Hepatocyte (in vitro differentiated cells): ENCODE data around the gene NHS. TPM values are rescaled to one million over a fixed set of nuclear protein-coding genes. Genes with fewer than 3 reads are reported as not detected.

ENCODE experiments used
- DNase-seq: peaks from one replicate; pipeline ENCODE4 v3.0.0-alpha.2; 2016; ENCODE audit warnings: low spot score
- H2AFZ ChIP-seq: fragments of 200-600 bp; sonication (generic); 2 replicates; pipeline ENCODE4 v1.6.0; 2016; ENCODE audit warnings: antibody characterized with exemption, mild to moderate bottlenecking
- H3K27ac ChIP-seq: fragments of 200-600 bp; sonication (generic); 2 replicates; pipeline ENCODE4 v1.5.1; 2016; ENCODE audit warnings: mild to moderate bottlenecking
- H3K27me3 ChIP-seq: fragments of 200-600 bp; sonication (generic); 2 replicates; pipeline ENCODE4 v1.6.1; 2016
- H3K36me3 ChIP-seq: fragments of 200-600 bp; sonication (generic); replicated peaks from 2 replicates; pipeline ENCODE4 v1.5.1; 2016; ENCODE audit warnings: low read depth; ENCODE audit not compliant: insufficient read depth
- H3K4me1 ChIP-seq: fragments of 200-600 bp; sonication (generic); 2 replicates; pipeline ENCODE4 v1.5.1; 2016; ENCODE audit warnings: mild to moderate bottlenecking, moderate library complexity; ENCODE audit not compliant: insufficient read depth
- H3K4me2 ChIP-seq: fragments of 200-600 bp; sonication (generic); 2 replicates; pipeline ENCODE4 v1.6.0; 2016
- H3K4me3 ChIP-seq: fragments of 200-600 bp; sonication (generic); 2 replicates; pipeline ENCODE4 v1.5.1; 2016; ENCODE audit warnings: mild to moderate bottlenecking
- H3K79me2 ChIP-seq: fragments of 200-600 bp; sonication (generic); 2 replicates; pipeline ENCODE4 v1.6.0; 2017; ENCODE audit warnings: mild to moderate bottlenecking
- H3K9me2 ChIP-seq: fragments of 200-600 bp; sonication (generic); replicated peaks from 2 replicates; pipeline ENCODE4 v1.6.0; 2017; ENCODE audit warnings: mild to moderate bottlenecking; ENCODE audit not compliant: insufficient read depth
- H3K9me3 ChIP-seq: fragments of 200-600 bp; sonication (generic); 2 replicates; pipeline ENCODE4 v1.5.1; 2016; ENCODE audit warnings: low read depth, mild to moderate bottlenecking
- H4K20me1 ChIP-seq: fragments of 200-600 bp; sonication (generic); 2 replicates; pipeline ENCODE4 v1.6.0; 2016; ENCODE audit warnings: mild to moderate bottlenecking; ENCODE audit not compliant: insufficient read depth, poor library complexity, severe bottlenecking
- CTCF ChIP-seq: fragments of 200-600 bp; sonication (generic); IDR thresholded peaks from 2 replicates; pipeline ENCODE4 v1.5.1; 2016; ENCODE audit warnings: antibody characterized with exemption, mild to moderate bottlenecking; ENCODE audit not compliant: poor library complexity
- EZH2 ChIP-seq: fragments of 200-600 bp; sonication (generic); IDR thresholded peaks from 2 replicates; pipeline ENCODE4 v1.6.1; 2016; ENCODE audit warnings: antibody characterized with exemption, mild to moderate bottlenecking, borderline replicate concordance
- EZH2phosphoT487 ChIP-seq: fragments of 200-600 bp; sonication (generic); IDR thresholded peaks from one replicate; pipeline ENCODE4 v1.6.1; 2018; ENCODE audit warnings: antibody characterized with exemption, mild to moderate bottlenecking, low read depth, moderate library complexity; ENCODE audit not compliant: unreplicated experiment, severe bottlenecking
- WGBS: methylation state at CpG from one replicate; pipeline ENCODE4 v1.1.6; 2016; ENCODE audit warnings: low lambda C conversion rate; ENCODE audit errors: missing lambda C conversion rate; 5-methylcytosine and 5-hydroxymethylcytosine counted together
- polyA plus RNA-seq: library from polyadenylated mRNA; unstranded; fragments of >200 nt; fragmentation: Nextera tagmentation; extraction: Ambion mirVana; gene quantifications from 2 replicates; pipeline ENCODE4 v1.2.1, GENCODE V29; 2016
- total RNA-seq: library from RNA; depleted of rRNA; stranded (reverse); fragments of >200 nt; gene quantifications from 2 replicates; pipeline ENCODE4 v1.2.3, GENCODE V29; 2014

Gene NHS
- total and polyA plus RNA-seq, 2 experiments from 2014 or later = 0.35 to 3.1 TPM

DNA sequence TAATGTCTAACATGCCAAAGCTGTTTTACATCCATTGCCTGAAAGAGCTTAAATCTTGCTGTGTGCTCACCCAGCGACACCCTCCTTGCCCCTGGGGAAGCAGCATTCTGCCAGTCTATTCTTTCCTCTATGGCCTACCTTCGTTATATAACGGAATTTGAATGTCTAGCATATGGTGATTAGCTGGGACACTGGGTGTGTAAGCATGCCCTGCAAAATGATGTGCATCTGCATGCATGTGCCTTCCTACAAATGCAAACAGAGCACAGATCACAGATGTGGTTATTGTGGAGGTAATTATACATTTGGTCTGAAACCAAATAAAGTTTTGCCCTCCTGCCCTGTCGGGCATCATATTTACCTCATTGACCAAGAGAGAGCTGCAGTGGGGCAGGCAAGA lies 90.8 kb downstream of the NHS start:
- Histone ChIP-seq H3K79me2 (no peaks in the 10 kb centered on the region), H3K4me2 (no peak overlapping the region), H3K4me3 (no peak overlapping the region), H3K27me3 (no peaks in the 10 kb centered on the region), H3K36me3 (no peaks in the 10 kb centered on the region), H3K27ac (no peak overlapping the region), H2AFZ (no peak overlapping the region), H3K9me3 (no peaks in the 10 kb centered on the region), H3K9me2 (no peaks in the 10 kb centered on the region), H3K4me1 (no peaks in the 10 kb centered on the region), H4K20me1 (no peaks in the 10 kb centered on the region)
- WGBS = 79% methylated on average over 4 of the region's 4 CpGs
- TF ChIP-seq EZH2phosphoT487 (no peak), EZH2 (no peak), CTCF (no peak)
- DNase-seq = no peak

GRCh38 chrX:17470136-17470535 lies 95.1 kb downstream of the NHS start:
- 76% methylated on average over 6 of the region's 6 CpGs for WGBS
- H2AFZ ChIP-seq = no peak overlapping the region

GRCh38 chrX:17471121-17471520 lies 96.1 kb downstream of the NHS start:
- Histone ChIP-seq H3K36me3 (no peaks in the 10 kb centered on the region), H3K4me2 (no peak overlapping the region), H4K20me1 (no peaks in the 10 kb centered on the region), H3K27me3 (no peaks in the 10 kb centered on the region), H3K9me3 (no peaks in the 10 kb centered on the region), H3K4me3 (no peak overlapping the region), H3K79me2 (no peaks in the 10 kb centered on the region), H2AFZ (no peak overlapping the region), H3K4me1 (no peaks in the 10 kb centered on the region), H3K27ac (no peak overlapping the region), H3K9me2 (no peaks in the 10 kb centered on the region)
- DNase-seq = no peak
- TF ChIP-seq EZH2phosphoT487 (no peak), EZH2 (no peak), CTCF (no peak)
- 64% methylated on average over 2 of the region's 2 CpGs for WGBS

More at GRCh38 chrX:17470136-17470535, 95.1 kb downstream of the NHS start:
- H3K4me3 ChIP-seq = no peak overlapping the region
- no peaks in the 10 kb centered on the region for H3K36me3 ChIP-seq
- TF ChIP-seq EZH2 (no peak), CTCF (no peak), EZH2phosphoT487 (no peak)
- H3K4me1 ChIP-seq = no peaks in the 10 kb centered on the region
- no peaks in the 10 kb centered on the region for H3K9me2 ChIP-seq
- H3K4me2 ChIP-seq = no peak overlapping the region
- no peak overlapping the region for H3K27ac ChIP-seq
- H3K27me3 ChIP-seq = no peaks in the 10 kb centered on the region
- no peaks in the 10 kb centered on the region for H3K79me2 ChIP-seq
- H4K20me1 ChIP-seq = no peaks in the 10 kb centered on the region
- DNase-seq = no peak
- H3K9me3 ChIP-seq = no peaks in the 10 kb centered on the region

GRCh38 chrX:17471861-17472260 lies 96.9 kb downstream of the NHS start:
- DNase-seq = no peak
- H3K27me3 ChIP-seq = no peaks in the 10 kb centered on the region
- no peaks in the 10 kb centered on the region for H4K20me1 ChIP-seq
- H3K4me1 ChIP-seq = no peaks in the 10 kb centered on the region
- no peak overlapping the region for H3K4me2 ChIP-seq
- no peak overlapping the region for H2AFZ ChIP-seq
- no peaks in the 10 kb centered on the region for H3K79me2 ChIP-seq
- H3K9me3 ChIP-seq = no peaks in the 10 kb centered on the region
- WGBS = 73% methylated on average over 3 of the region's 3 CpGs
- no peak for TF ChIP-seq EZH2
- no peak for TF ChIP-seq EZH2phosphoT487
- no peak for TF ChIP-seq CTCF
- no peaks in the 10 kb centered on the region for H3K36me3 ChIP-seq
- no peak overlapping the region for H3K27ac ChIP-seq
- no peak overlapping the region for H3K4me3 ChIP-seq
- no peaks in the 10 kb centered on the region for H3K9me2 ChIP-seq
